Activated B cell treated with CpG ODN at 0.5 μM for 24 hours (primary cell): ENCODE data around the gene ANKRD9. TPM values are rescaled to one million over a fixed set of nuclear protein-coding genes. Genes with fewer than 3 reads are reported as not detected.
"Not testable (repeated sequence)": the region's sequence is repeated elsewhere in the genome, so short reads cannot be mapped to it uniquely, and the experiment has no call there.

ENCODE experiments used
- ATAC-seq: fragments of 200-7000 bp; cut with Tn5 transposase; one replicate; pipeline ENCODE4 v1.10.0; 2021; ENCODE audit warnings: low read depth, mild to moderate bottlenecking, moderate library complexity
- CTCF ChIA-PET: fragments of 350-600 bp; sonication (Branson Sonifier 250); formaldehyde crosslinking; loops from one replicate; lab custom pipeline; 2021; ENCODE audit warnings: antibody characterized with exemption; lab: Charles Lee
- POLR2A ChIA-PET: fragments of 350-600 bp; sonication (Branson Sonifier 250); formaldehyde crosslinking; loops from one replicate; lab custom pipeline; 2021; ENCODE audit warnings: antibody characterized with exemption; lab: Charles Lee
- DNase-seq: peaks from one replicate; pipeline ENCODE4 v3.0.0; 2022
- H3K27ac Mint-ChIP-seq: one replicate; pipeline ENCODE4 v1.8.0; 2020; ENCODE audit warnings: mixed read lengths
- H3K27me3 Mint-ChIP-seq: one replicate; pipeline ENCODE4 v1.8.0; 2021; ENCODE audit warnings: mixed read lengths
- H3K36me3 Mint-ChIP-seq: one replicate; pipeline ENCODE4 v1.8.0; 2021; ENCODE audit warnings: low read depth, mixed read lengths
- H3K4me1 Mint-ChIP-seq: one replicate; pipeline ENCODE4 v1.8.0; 2021; ENCODE audit warnings: mixed read lengths
- H3K4me3 Mint-ChIP-seq: one replicate; pipeline ENCODE4 v1.8.0; 2020; ENCODE audit warnings: mild to moderate bottlenecking, mixed read lengths
- H3K9me3 Mint-ChIP-seq: one replicate; pipeline ENCODE4 v1.8.0; 2020; ENCODE audit warnings: mixed read lengths
- CTCF ChIP-seq: fragments of 200-600 bp; IDR thresholded peaks from one replicate; pipeline ENCODE4 v1.8.0; 2022; ENCODE audit warnings: antibody characterized with exemption, mild to moderate bottlenecking
- intact Hi-C: fragments of 100-400 bp; cut with micrococcal nuclease; formaldehyde crosslinking; loops from one replicate; pipeline ENCODE4 v1.15.1; 2024
- total RNA-seq: library from RNA; stranded (reverse); gene quantifications from 2 replicates; pipeline ENCODE4 v1.2.3, GENCODE V29; 2022

ANKRD9 gene
- total RNA-seq, 1 donor from 2014 or later, result 1.8 TPM

DNA sequence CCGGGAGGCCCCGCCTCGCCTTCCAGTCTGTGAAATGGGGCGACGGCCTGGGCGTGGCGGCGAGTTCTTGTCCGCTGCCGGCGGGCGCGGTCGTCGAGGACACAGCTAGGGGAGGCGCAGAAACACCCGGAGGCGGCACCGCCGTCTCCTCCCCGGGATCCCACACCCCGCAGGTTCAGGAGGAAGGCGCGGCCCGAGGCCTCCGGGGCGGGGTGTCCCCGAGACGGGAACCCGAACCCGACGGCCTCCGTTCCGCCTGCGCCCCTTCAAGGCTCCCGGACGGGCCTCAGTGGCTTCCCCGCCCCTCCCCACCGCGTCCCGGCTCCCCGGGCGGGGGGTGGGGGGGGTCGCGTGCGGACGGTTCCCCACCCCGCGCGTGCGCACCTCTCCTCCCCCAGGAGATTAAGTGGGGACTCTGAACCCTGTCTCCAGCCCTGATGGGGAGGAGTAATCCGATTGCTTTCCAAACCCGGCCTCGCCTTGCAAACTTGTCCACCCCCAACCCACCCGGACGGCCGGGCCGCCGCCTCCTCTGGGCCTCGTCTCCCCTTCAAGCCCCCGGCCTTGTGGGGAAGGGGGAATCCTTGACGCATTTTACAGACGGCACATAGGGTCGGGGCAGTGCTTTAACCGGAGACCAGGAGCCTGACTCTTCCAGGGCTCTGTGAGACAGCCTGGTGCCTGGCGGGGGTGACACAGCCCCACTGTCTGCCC, 35.3 kb upstream of the ANKRD9 start:
- no peaks in the 10 kb centered on the region for H3K36me3 Mint-ChIP-seq
- POLR2A ChIA-PET, result interaction anchor here (0.9 kb wide), 1 partner anchor 47 kb away, joined by 3 read pairs; no protein-coding TSS in a partner anchor
- H3K4me1 Mint-ChIP-seq, result peaks cover 11% of the 10 kb centered on the region
- peak; percentile 54 for ATAC-seq
- DNase-seq, result peak; percentile 29
- intact Hi-C loops, result no loop called here
- no peaks in the 10 kb centered on the region for H3K9me3 Mint-ChIP-seq
- H3K27me3 Mint-ChIP-seq, result peaks cover 25% of the 10 kb centered on the region
- CTCF ChIA-PET, result no interaction called here
- peak overlapping the region; percentile 58 for H3K4me3 Mint-ChIP-seq
- TF ChIP-seq CTCF, result no peak
- no peak overlapping the region for H3K27ac Mint-ChIP-seq

- H3K27me3 Mint-ChIP-seq, result peaks cover 25% of the 10 kb centered on the region
- H3K36me3 Mint-ChIP-seq, result no peaks in the 10 kb centered on the region
- ChIA-PET CTCF (no interaction called here), POLR2A (interaction anchor here (0.9 kb wide), 1 partner anchor 48 kb away, joined by 3 read pairs; no protein-coding TSS in a partner anchor)
- no peaks in the 10 kb centered on the region for H3K9me3 Mint-ChIP-seq
- DNase-seq (no peak), ATAC-seq (no peak)
- TF ChIP-seq CTCF, result no peak
- intact Hi-C loops, result no loop called here
- H3K27ac Mint-ChIP-seq, result no peak overlapping the region
- H3K4me3 Mint-ChIP-seq, result peak overlapping the region; percentile 24
- peaks cover 11% of the 10 kb centered on the region for H3K4me1 Mint-ChIP-seq
These were observed 34.6 kb upstream of the ANKRD9 start for GRCh38 chr14:102544046-102544746.

DNA sequence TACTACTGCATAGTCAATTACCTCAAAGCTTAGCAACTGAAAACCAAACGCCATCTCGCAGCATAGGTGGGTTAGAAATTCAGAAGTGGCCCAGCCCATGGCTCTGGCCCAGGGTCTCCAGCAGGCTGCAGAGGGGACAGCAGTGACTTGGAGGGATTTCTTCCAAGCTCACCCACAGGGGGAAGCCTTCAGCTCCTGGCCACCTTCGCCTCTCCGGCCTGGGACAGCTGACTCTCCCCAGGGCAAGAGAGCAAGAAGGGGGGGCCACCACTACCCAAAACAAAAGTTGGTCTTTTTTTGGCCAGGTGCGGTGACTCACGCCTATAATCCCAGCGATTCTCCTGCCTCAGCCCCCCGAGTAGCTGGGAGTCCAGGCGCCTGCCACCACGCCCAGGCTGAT, 32.2 kb upstream of the ANKRD9 start:
- no peak for DNase-seq
- ChIA-PET CTCF (no interaction called here), POLR2A (interaction anchor here (0.7 kb wide), 1 partner anchor 10 kb away, joined by 5 read pairs; no protein-coding TSS in a partner anchor)

DNA sequence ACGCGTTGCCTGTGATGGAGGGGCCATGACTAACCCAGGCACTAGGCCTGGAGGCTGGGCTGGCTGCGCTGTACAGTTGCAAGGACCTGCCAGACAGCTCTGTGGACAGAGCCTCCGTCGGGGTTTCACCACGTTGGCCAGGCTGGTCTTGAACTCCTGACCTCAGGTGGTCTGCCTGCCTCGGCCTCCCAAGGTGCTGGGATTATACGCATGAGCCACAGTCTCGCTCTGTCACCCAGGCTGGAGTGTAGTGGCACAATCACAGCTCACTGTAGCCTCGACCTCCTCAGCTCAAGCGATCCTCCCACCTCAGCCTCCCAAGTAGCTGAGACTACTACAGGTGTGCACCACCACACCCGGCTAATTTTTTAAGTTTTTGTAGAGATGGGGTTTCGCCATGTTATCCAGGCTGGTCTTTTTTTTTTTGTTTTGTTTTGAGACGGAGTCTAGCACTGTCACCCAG, 31.5 kb upstream of the ANKRD9 start:
- POLR2A ChIA-PET, result interaction anchor here (0.7 kb wide), 2 partner anchors 9 to 66 kb away, joined by 4 to 5 read pairs; no protein-coding TSS in a partner anchor
- H3K27ac Mint-ChIP-seq, H3K4me3 Mint-ChIP-seq, H3K9me3 Mint-ChIP-seq, H3K4me1 Mint-ChIP-seq, DNase-seq, ATAC-seq, H3K36me3 Mint-ChIP-seq, CTCF ChIA-PET, intact Hi-C loops: not testable (repeated sequence)
- H3K27me3 Mint-ChIP-seq, result peaks cover 16% of the 10 kb centered on the region

More for the DNA sequence above, 32.2 kb upstream of the ANKRD9 start:
- no peaks in the 10 kb centered on the region for H3K36me3 Mint-ChIP-seq
- TF ChIP-seq CTCF, result no peak
- ATAC-seq, result no peak
- H3K4me1 Mint-ChIP-seq, result peaks cover 7% of the 10 kb centered on the region
- no peak overlapping the region for H3K4me3 Mint-ChIP-seq
- H3K27me3 Mint-ChIP-seq, result peaks cover 17% of the 10 kb centered on the region
- H3K9me3 Mint-ChIP-seq, result no peaks in the 10 kb centered on the region
- intact Hi-C loops, result no loop called here
- H3K27ac Mint-ChIP-seq, result no peak overlapping the region

- intact Hi-C loops, result no loop called here
- Mint-ChIP-seq H3K4me1 (peaks cover 5% of the 10 kb centered on the region), H3K4me3 (no peak overlapping the region), H3K27ac (no peak overlapping the region), H3K27me3 (peaks cover 11% of the 10 kb centered on the region), H3K36me3 (no peaks in the 10 kb centered on the region), H3K9me3 (no peaks in the 10 kb centered on the region)
- no peak for TF ChIP-seq CTCF
- POLR2A ChIA-PET, result interaction anchor here (0.7 kb wide), 1 partner anchor 67 kb away, joined by 4 read pairs; no protein-coding TSS in a partner anchor
- no peak for DNase-seq
- ATAC-seq, result no peak
- CTCF ChIA-PET, result no interaction called here
These were observed 30.9 kb upstream of the ANKRD9 start for GRCh38 chr14:102540315-102541028.
